GM23338 (cell line): ENCODE results near the gene LRRFIP1. TPM values are rescaled to one million over a fixed set of nuclear protein-coding genes. Genes with fewer than 3 reads are reported as not detected.

Experiments used
- ATAC-seq: fragments of 200-7000 bp; cut with Tn5 transposase; 3 replicates; pipeline ENCODE4 v1.9.1; 2020
- DNase-seq: peaks from one replicate; pipeline ENCODE4 v3.0.0-alpha.2; 2015; ENCODE audit warnings: low spot score
- H2AFZ ChIP-seq: fragments of 200-600 bp; sonication (generic); 2 replicates; pipeline ENCODE4 v1.8.0; 2016; ENCODE audit warnings: antibody characterized with exemption, mild to moderate bottlenecking, moderate library complexity
- H3F3A ChIP-seq: fragments of 200-600 bp; sonication (generic); replicated peaks from 2 replicates; pipeline ENCODE4 v1.8.0; 2017; ENCODE audit warnings: antibody characterized with exemption, mixed run types, low read depth
- H3K27ac ChIP-seq: fragments of 200-600 bp; sonication (generic); 2 replicates; pipeline ENCODE4 v1.6.1; 2016; ENCODE audit warnings: low read depth
- H3K27me3 ChIP-seq: fragments of 200-600 bp; sonication (generic); 2 replicates; pipeline ENCODE4 v1.8.0; 2016; ENCODE audit warnings: mild to moderate bottlenecking, mixed run types, moderate library complexity; ENCODE audit not compliant: insufficient read depth
- H3K36me3 ChIP-seq: fragments of 200-600 bp; sonication (generic); 2 replicates; pipeline ENCODE4 v1.8.0; 2016; ENCODE audit warnings: mild to moderate bottlenecking; ENCODE audit not compliant: insufficient read depth
- H3K4me1 ChIP-seq: fragments of 200-600 bp; sonication (generic); 2 replicates; pipeline ENCODE4 v1.8.0; 2016; ENCODE audit warnings: mild to moderate bottlenecking, moderate library complexity; ENCODE audit not compliant: insufficient read depth
- H3K4me2 ChIP-seq: fragments of 200-600 bp; sonication (generic); 2 replicates; pipeline ENCODE4 v1.7.1; 2017; ENCODE audit warnings: mixed run types
- H3K4me3 ChIP-seq: fragments of 200-600 bp; sonication (generic); 2 replicates; pipeline ENCODE4 v1.6.1; 2016; ENCODE audit warnings: mixed run types
- H3K79me2 ChIP-seq: fragments of 200-600 bp; sonication (generic); replicated peaks from 2 replicates; pipeline ENCODE4 v1.8.0; 2017; ENCODE audit warnings: mild to moderate bottlenecking; ENCODE audit not compliant: insufficient read depth
- H3K9me2 ChIP-seq: fragments of 200-600 bp; sonication (generic); 2 replicates; pipeline ENCODE4 v1.8.0; 2017; ENCODE audit not compliant: insufficient read depth
- H4K20me1 ChIP-seq: fragments of 200-600 bp; sonication (generic); replicated peaks from 2 replicates; pipeline ENCODE4 v1.8.0; 2017; ENCODE audit warnings: mild to moderate bottlenecking; ENCODE audit not compliant: insufficient read depth
- H3K27ac Mint-ChIP-seq: 2 replicates; pipeline ENCODE4 v1.8.0; 2020; ENCODE audit warnings: inconsistent platforms, mild to moderate bottlenecking, moderate library complexity, mixed read lengths
- H3K27me3 Mint-ChIP-seq: 3 replicates; pipeline ENCODE4 v1.8.0; 2022; ENCODE audit warnings: low read depth, mild to moderate bottlenecking, moderate library complexity, mixed read lengths, inconsistent platforms; ENCODE audit not compliant: insufficient read depth, poor library complexity
- H3K36me3 Mint-ChIP-seq: 3 replicates; pipeline ENCODE4 v1.8.0; 2021; ENCODE audit warnings: low read depth, mild to moderate bottlenecking, inconsistent platforms, moderate library complexity, mixed read lengths
- H3K4me1 Mint-ChIP-seq: 3 replicates; pipeline ENCODE4 v1.8.0; 2020; ENCODE audit warnings: mild to moderate bottlenecking, inconsistent platforms, mixed read lengths
- H3K4me3 Mint-ChIP-seq: 3 replicates; pipeline ENCODE4 v1.8.0; 2021; ENCODE audit warnings: moderate library complexity, mild to moderate bottlenecking, inconsistent platforms, mixed read lengths
- H3K9me3 Mint-ChIP-seq: 3 replicates; pipeline ENCODE4 v1.8.0; 2020; ENCODE audit warnings: moderate library complexity, mild to moderate bottlenecking, inconsistent platforms, mixed read lengths
- CREB1 ChIP-seq: fragments of 250-450 bp; sonication (Bioruptor Pico); IDR thresholded peaks from 2 replicates; pipeline ENCODE4 v1.5.0; 2020; ENCODE audit warnings: low read depth, mild to moderate bottlenecking, moderate library complexity
- EZH2 ChIP-seq: fragments of 200-600 bp; sonication (generic); IDR thresholded peaks from one replicate; pipeline ENCODE4 v1.8.0; 2017; ENCODE audit warnings: antibody characterized with exemption, mild to moderate bottlenecking, low read depth; ENCODE audit not compliant: unreplicated experiment
- JUNB ChIP-seq: IDR thresholded peaks from one replicate; pipeline ENCODE4 v1.6.1; 2016; ENCODE audit warnings: antibody characterized with exemption; ENCODE audit not compliant: unreplicated experiment
- POLR2AphosphoS5 ChIP-seq: IDR thresholded peaks from 2 replicates; pipeline ENCODE4 v1.6.1; 2016; ENCODE audit warnings: antibody characterized with exemption, low read depth
- STAT1 ChIP-seq: IDR thresholded peaks from one replicate; pipeline ENCODE4 v1.6.1; 2016; ENCODE audit warnings: antibody characterized with exemption; ENCODE audit not compliant: unreplicated experiment
- ZNF114 ChIP-seq: fragments of 250-450 bp; sonication (Bioruptor Pico); IDR thresholded peaks from 2 replicates; pipeline ENCODE4 v1.5.0; 2020; ENCODE audit warnings: mild to moderate bottlenecking, moderate library complexity
- ZNF331 ChIP-seq: fragments of 250-450 bp; sonication (Bioruptor Pico); IDR thresholded peaks from 2 replicates; pipeline ENCODE4 v1.5.0; 2020; ENCODE audit warnings: low read depth, mild to moderate bottlenecking, moderate library complexity
- polyA plus RNA-seq: library from polyadenylated mRNA; unstranded; fragments of >200 nt; fragmentation: Nextera tagmentation; extraction: Ambion mirVana; gene quantifications from 2 replicates; pipeline ENCODE4 v1.2.1, GENCODE V29; 2016
- total RNA-seq: library from RNA; depleted of rRNA; stranded (reverse); fragments of >200 nt; shearing (Covaris generic); gene quantifications from 2 replicates; pipeline ENCODE4 v1.2.3, GENCODE V29; 2014
- TF ChIP-seq, protein P1 (sequence below), 2 experiments: fragments of 200-600 bp in 1 of 2; sonication (generic) in 1 of 2; conservative IDR thresholded peaks; 2 replicates each; pipeline versions ENCODE4 v1.5.1 to v1.6.1; 2016 to 2017; ENCODE audit warnings: antibody characterized with exemption in 2 of 2, low read depth in 2 of 2, mild to moderate bottlenecking in 2 of 2, moderate library complexity in 1 of 2
- TF ChIP-seq, protein P2 (sequence below): fragments of 250-450 bp; sonication (Bioruptor Pico); IDR thresholded peaks from 2 replicates; pipeline ENCODE4 v1.5.0; 2020; ENCODE audit warnings: mild to moderate bottlenecking, moderate library complexity
- TF ChIP-seq, protein P3 (sequence below): IDR thresholded peaks from 2 replicates; pipeline ENCODE4 v1.6.1; 2016; ENCODE audit warnings: antibody characterized with exemption

LRRFIP1 gene
- total and polyA plus RNA-seq, 2 experiments from 2014 or later = 59.6 to 178 TPM

DNA sequence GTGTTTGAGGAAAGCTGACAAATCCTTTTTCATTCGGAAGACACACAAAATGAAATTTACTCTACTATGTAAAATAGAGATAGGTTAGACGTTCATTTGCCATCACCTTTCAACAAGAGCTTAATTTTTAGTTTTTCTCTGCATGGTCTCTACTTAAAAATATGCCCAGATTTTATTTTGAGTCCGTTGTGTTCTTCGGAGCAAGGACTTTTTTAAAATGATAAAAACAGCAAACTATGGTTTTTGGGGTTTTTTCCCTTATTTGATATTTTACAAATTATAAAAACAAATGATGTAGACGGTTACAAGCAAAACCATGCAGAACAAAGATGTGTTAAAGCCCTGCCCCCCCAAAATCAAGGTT is 117.8 kb downstream of the LRRFIP1 start:
- Histone ChIP-seq H2AFZ (no peak overlapping the region), H4K20me1 (peaks cover 14% of the 10 kb centered on the region; the same call in 1 of the 2 replicates), H3K36me3 (peaks cover 9% of the 10 kb centered on the region; the same call in 1 of the 2 replicates), H3K4me1 (peaks cover 7% of the 10 kb centered on the region; the same call in 1 of the 2 replicates), H3K79me2 (peaks cover 48% of the 10 kb centered on the region), H3K9me2 (no peaks in the 10 kb centered on the region), H3F3A (no peaks in the 10 kb centered on the region), H3K4me3 (no peak overlapping the region), H3K27ac (no peak overlapping the region), H3K27me3 (no peaks in the 10 kb centered on the region), H3K4me2 (no peak overlapping the region)
- Mint-ChIP-seq H3K4me1 (peaks cover 36% of the 10 kb centered on the region), H3K27me3 (peaks cover 1% of the 10 kb centered on the region), H3K27ac (no peak overlapping the region), H3K9me3 (no peaks in the 10 kb centered on the region; the same call in 2 of the 3 replicates), H3K36me3 (peaks cover 26% of the 10 kb centered on the region), H3K4me3 (no peak overlapping the region)
- no peak for TF ChIP-seq CREB1 (CRISPR knock-in tag)
- TF ChIP-seq, protein P1, sequence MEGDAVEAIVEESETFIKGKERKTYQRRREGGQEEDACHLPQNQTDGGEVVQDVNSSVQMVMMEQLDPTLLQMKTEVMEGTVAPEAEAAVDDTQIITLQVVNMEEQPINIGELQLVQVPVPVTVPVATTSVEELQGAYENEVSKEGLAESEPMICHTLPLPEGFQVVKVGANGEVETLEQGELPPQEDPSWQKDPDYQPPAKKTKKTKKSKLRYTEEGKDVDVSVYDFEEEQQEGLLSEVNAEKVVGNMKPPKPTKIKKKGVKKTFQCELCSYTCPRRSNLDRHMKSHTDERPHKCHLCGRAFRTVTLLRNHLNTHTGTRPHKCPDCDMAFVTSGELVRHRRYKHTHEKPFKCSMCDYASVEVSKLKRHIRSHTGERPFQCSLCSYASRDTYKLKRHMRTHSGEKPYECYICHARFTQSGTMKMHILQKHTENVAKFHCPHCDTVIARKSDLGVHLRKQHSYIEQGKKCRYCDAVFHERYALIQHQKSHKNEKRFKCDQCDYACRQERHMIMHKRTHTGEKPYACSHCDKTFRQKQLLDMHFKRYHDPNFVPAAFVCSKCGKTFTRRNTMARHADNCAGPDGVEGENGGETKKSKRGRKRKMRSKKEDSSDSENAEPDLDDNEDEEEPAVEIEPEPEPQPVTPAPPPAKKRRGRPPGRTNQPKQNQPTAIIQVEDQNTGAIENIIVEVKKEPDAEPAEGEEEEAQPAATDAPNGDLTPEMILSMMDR (conservative IDR thresholded peaks at IDR 0.05; ENCODE audit: low read depth in 2 of 2) = no peak
- no peak for TF ChIP-seq ZNF331 (CRISPR knock-in tag)
- TF ChIP-seq STAT1 = no peak
- TF ChIP-seq POLR2AphosphoS5 = no peak
- TF ChIP-seq, protein P2, sequence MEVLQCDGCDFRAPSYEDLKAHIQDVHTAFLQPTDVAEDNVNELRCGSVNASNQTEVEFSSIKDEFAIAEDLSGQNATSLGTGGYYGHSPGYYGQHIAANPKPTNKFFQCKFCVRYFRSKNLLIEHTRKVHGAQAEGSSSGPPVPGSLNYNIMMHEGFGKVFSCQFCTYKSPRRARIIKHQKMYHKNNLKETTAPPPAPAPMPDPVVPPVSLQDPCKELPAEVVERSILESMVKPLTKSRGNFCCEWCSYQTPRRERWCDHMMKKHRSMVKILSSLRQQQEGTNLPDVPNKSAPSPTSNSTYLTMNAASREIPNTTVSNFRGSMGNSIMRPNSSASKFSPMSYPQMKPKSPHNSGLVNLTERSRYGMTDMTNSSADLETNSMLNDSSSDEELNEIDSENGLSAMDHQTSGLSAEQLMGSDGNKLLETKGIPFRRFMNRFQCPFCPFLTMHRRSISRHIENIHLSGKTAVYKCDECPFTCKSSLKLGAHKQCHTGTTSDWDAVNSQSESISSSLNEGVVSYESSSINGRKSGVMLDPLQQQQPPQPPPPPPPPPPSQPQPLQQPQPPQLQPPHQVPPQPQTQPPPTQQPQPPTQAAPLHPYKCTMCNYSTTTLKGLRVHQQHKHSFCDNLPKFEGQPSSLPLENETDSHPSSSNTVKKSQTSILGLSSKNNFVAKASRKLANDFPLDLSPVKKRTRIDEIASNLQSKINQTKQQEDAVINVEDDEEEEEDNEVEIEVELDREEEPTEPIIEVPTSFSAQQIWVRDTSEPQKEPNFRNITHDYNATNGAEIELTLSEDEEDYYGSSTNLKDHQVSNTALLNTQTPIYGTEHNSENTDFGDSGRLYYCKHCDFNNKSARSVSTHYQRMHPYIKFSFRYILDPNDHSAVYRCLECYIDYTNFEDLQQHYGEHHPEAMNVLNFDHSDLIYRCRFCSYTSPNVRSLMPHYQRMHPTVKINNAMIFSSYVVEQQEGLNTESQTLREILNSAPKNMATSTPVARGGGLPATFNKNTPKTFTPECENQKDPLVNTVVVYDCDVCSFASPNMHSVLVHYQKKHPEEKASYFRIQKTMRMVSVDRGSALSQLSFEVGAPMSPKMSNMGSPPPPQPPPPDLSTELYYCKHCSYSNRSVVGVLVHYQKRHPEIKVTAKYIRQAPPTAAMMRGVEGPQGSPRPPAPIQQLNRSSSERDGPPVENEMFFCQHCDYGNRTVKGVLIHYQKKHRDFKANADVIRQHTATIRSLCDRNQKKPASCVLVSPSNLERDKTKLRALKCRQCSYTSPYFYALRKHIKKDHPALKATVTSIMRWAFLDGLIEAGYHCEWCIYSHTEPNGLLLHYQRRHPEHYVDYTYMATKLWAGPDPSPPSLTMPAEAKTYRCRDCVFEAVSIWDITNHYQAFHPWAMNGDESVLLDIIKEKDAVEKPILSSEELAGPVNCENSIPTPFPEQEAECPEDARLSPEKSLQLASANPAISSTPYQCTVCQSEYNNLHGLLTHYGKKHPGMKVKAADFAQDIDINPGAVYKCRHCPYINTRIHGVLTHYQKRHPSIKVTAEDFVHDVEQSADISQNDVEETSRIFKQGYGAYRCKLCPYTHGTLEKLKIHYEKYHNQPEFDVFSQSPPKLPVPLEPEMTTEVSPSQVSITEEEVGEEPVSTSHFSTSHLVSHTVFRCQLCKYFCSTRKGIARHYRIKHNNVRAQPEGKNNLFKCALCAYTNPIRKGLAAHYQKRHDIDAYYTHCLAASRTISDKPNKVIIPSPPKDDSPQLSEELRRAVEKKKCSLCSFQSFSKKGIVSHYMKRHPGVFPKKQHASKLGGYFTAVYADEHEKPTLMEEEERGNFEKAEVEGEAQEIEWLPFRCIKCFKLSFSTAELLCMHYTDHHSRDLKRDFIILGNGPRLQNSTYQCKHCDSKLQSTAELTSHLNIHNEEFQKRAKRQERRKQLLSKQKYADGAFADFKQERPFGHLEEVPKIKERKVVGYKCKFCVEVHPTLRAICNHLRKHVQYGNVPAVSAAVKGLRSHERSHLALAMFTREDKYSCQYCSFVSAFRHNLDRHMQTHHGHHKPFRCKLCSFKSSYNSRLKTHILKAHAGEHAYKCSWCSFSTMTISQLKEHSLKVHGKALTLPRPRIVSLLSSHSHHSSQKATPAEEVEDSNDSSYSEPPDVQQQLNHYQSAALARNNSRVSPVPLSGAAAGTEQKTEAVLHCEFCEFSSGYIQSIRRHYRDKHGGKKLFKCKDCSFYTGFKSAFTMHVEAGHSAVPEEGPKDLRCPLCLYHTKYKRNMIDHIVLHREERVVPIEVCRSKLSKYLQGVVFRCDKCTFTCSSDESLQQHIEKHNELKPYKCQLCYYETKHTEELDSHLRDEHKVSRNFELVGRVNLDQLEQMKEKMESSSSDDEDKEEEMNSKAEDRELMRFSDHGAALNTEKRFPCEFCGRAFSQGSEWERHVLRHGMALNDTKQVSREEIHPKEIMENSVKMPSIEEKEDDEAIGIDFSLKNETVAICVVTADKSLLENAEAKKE = no peak
- no peak for TF ChIP-seq EZH2
- TF ChIP-seq JUNB = no peak
- TF ChIP-seq, protein P3, sequence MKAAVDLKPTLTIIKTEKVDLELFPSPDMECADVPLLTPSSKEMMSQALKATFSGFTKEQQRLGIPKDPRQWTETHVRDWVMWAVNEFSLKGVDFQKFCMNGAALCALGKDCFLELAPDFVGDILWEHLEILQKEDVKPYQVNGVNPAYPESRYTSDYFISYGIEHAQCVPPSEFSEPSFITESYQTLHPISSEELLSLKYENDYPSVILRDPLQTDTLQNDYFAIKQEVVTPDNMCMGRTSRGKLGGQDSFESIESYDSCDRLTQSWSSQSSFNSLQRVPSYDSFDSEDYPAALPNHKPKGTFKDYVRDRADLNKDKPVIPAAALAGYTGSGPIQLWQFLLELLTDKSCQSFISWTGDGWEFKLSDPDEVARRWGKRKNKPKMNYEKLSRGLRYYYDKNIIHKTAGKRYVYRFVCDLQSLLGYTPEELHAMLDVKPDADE = no peak
- TF ChIP-seq ZNF114 (CRISPR knock-in tag) = no peak
- ATAC-seq (no peak), DNase-seq (no peak)
